ENCODE results near the gene ZNF865. TPM values are rescaled to one million over a fixed set of nuclear protein-coding genes. Genes with fewer than 3 reads are reported as not detected.

Gene ZNF865
- total and polyA plus RNA-seq, 2 of the 4 experiments (the other 2 are of a cell fraction), result under 0.01 to 4.6 TPM

GRCh38 chr19:55626350-55626749, 20.9 kb downstream of the ZNF865 start:
- Histone ChIP-seq H3K36me3 (ENCODE audit: control insufficient read depth, insufficient read depth, low read length) (peaks cover 6% of the 10 kb centered on the region; the same call in 1 of the 2 replicates), H2BK15ac (ENCODE audit: low read depth, low read length) (no peak overlapping the region), H3K9me1 (ENCODE audit: insufficient read depth, low read length) (no peaks in the 10 kb centered on the region), H3K4me1 (ENCODE audit: control insufficient read depth, insufficient read depth, low read length) (no peaks in the 10 kb centered on the region), H3K79me1 (ENCODE audit: low read depth in 1 of 2, low read length in 2 of 2) (peaks cover 7 to 17% of the 10 kb centered on the region in 2 experiments), H2BK120ac (ENCODE audit: low read depth, low read length) (no peak overlapping the region), H4K8ac (ENCODE audit: low read depth in 2 of 2, low read length in 2 of 2) (no peak overlapping the region), H3K4ac (ENCODE audit: low read depth, low read length) (no peak overlapping the region), H3K9me3 (ENCODE audit: control insufficient read depth, insufficient read depth, low read length) (no peaks in the 10 kb centered on the region), H2AK9ac (replicated peaks; ENCODE audit: low read depth, low read length, poor library complexity) (no peak overlapping the region), H3K27me3 (ENCODE audit: control insufficient read depth, insufficient read depth, low read length) (no peaks in the 10 kb centered on the region), H4K20me1 (ENCODE audit: insufficient read depth, low read length) (no peaks in the 10 kb centered on the region; the same call in 1 of the 2 replicates), H3K18ac (ENCODE audit: low read depth, low read length) (no peak overlapping the region), H3K14ac (replicated peaks; ENCODE audit: low read depth, low read length) (no peak overlapping the region), H3K56ac (ENCODE audit: extremely low read depth, insufficient read depth, low read length) (no peak overlapping the region), H2AK5ac (ENCODE audit: low read depth, low read length) (no peak overlapping the region), H3K4me2 (ENCODE audit: low read depth, low read length) (no peak overlapping the region), H3K27ac (ENCODE audit: insufficient read depth, low read length) (no peak overlapping the region), H4K5ac (ENCODE audit: low read depth, low read length) (no peak overlapping the region), H2BK20ac (ENCODE audit: low read depth, low read length) (no peak overlapping the region), H3K9ac (ENCODE audit: low read depth, low read length) (no peak overlapping the region), H3K4me3 (ENCODE audit: insufficient read depth, low read depth, low read length) (no peak overlapping the region), H2BK5ac (ENCODE audit: low read depth, low read length, poor library complexity, severe bottlenecking) (no peak overlapping the region), H2AFZ (replicated peaks; ENCODE audit: low read length, poor library complexity) (no peak overlapping the region), H3K23ac (ENCODE audit: low read depth, low read length) (no peak overlapping the region), H4K91ac (ENCODE audit: insufficient read depth, low read depth, low read length) (no peak overlapping the region)
- DNase-seq, result no peak
- ChIA-PET POLR2A (ENCODE audit: unreplicated experiment) (interaction anchor here (0.7 kb wide), 1 partner anchor 28 kb away, joined by 3 read pairs; the partner anchor contains the start of gene U2AF2), CTCF (no interaction called here)
- no peak for ATAC-seq (ENCODE audit: low read depth)
- no TSS peak for BruUV-seq (replicated peaks)
- intact Hi-C loops (cut with micrococcal nuclease), result no loop called here
- dilution Hi-C loops (cut with HindIII; ENCODE audit: low sequenced_read_pairs, unreplicated experiment), result no loop called here
- in situ Hi-C loops (cut with MboI; ENCODE audit: low sequenced_read_pairs), result loop anchor here (25.0 kb wide), 2 partner anchors 339 to 514 kb away; partner anchors contain the start of genes BRSK1, HSPBP1 and PPP1R12C
- WGBS, 2 experiments (ENCODE audit: extremely low coverage in 2 of 2, insufficient read length in 1 of 2), result 80% methylated on average over 3 of the region's 11 CpGs; no CpG with 5 or more reads in 1 of the 2 experiments
- no peak for TF ChIP-seq FOS (IDR thresholded peaks at IDR 0.05; ENCODE audit: low read depth, low read length)
- TF ChIP-seq NFE2L2 (IDR thresholded peaks at IDR 0.05; ENCODE audit: low read depth, low read length), result no peak
- no peak for TF ChIP-seq BHLHE40 (IDR thresholded peaks at IDR 0.05; ENCODE audit: low read depth, low read length)
- TF ChIP-seq POLR2A (IDR thresholded peaks at IDR 0.05; ENCODE audit: low read depth, low read length), result no peak
- TF ChIP-seq CHD1 (IDR thresholded peaks at IDR 0.05; ENCODE audit: low read depth, low read length), result no peak
- no peak for TF ChIP-seq RCOR1 (IDR thresholded peaks at IDR 0.05; ENCODE audit: insufficient replicate concordance, low read length)
- no peak for TF ChIP-seq ELK1 (IDR thresholded peaks at IDR 0.05; ENCODE audit: borderline replicate concordance, low read depth, low read length)

All from IMR-90 (cell line).